ENCODE data around the gene GGA2. TPM values are rescaled to one million over a fixed set of nuclear protein-coding genes. Genes with fewer than 3 reads are reported as not detected.

The GGA2 gene
- total and polyA plus RNA-seq, 2 donors (not counting 1 experiment from before 2014, with no cell fraction given): 19.5 to 29.6 TPM

DNA sequence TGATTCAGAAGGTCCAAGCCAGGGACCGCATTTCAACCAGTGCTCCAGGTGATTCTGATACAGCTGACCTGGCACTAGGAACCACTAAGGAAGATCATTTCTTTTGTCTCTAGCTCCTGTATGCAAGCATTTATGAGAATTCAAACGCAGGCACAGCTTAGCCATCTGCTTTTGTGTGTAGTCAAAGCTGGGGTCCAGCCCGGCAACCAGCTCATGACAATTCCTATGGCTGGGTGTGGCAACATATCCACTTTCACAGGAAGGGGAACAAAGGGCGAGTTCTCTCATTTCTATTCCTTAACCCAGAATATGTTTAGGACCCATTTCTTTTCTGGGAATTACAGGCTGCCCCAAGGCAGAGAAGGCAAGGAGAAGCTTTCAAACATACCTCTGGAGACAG, 30.0 kb downstream of the GGA2 start:
- Histone ChIP-seq H4K20me1 (ENCODE audit: control insufficient read depth, extremely low read depth, insufficient read depth, low read length) (no peaks in the 10 kb centered on the region), H2AFZ (ENCODE audit: low read length) (no peak overlapping the region), H3K4me3 (replicated peaks in 1 of 4; ENCODE audit: control extremely low read depth in 1 of 4, insufficient read depth in 1 of 4, low read depth in 3 of 4, low read length in 4 of 4) (no peak overlapping the region), H3K9ac (ENCODE audit: insufficient read depth, low read length) (no peak overlapping the region), H3K4me2 (ENCODE audit: extremely low read depth, insufficient read depth, low read length) (no peak overlapping the region), H3K4me1 (ENCODE audit: control insufficient read depth, extremely low read depth, insufficient read depth, low read length) (no peaks in the 10 kb centered on the region), H3K79me2 (ENCODE audit: control insufficient read depth, insufficient read depth, low read length) (no peaks in the 10 kb centered on the region), H3K36me3 (ENCODE audit: control insufficient read depth, insufficient read depth, low read length) (peaks cover 24% of the 10 kb centered on the region), H3K27ac (ENCODE audit: insufficient read depth, low read length) (no peak overlapping the region), H3K9me3 (ENCODE audit: control insufficient read depth, insufficient read depth, low read depth, low read length) (no peaks in the 10 kb centered on the region), H3K27me3 (ENCODE audit: control insufficient read depth, insufficient read depth, low read length) (no peaks in the 10 kb centered on the region)
- DNase-seq (ENCODE audit: low read depth in 2 of 2): no peak
- no peak for TF ChIP-seq EZH2 (IDR thresholded peaks at IDR 0.05; ENCODE audit: low read length, missing control alignments)
- no peak for TF ChIP-seq CTCF (conservative IDR thresholded peaks at IDR 0.05 in 1 of 2, IDR thresholded peaks at IDR 0.05 in 1 of 2; ENCODE audit: low read depth in 1 of 2, low read length in 2 of 2)

GRCh38 chr16:23479138-23479537, 31.2 kb downstream of the GGA2 start:
- peaks cover 22% of the 10 kb centered on the region for H3K36me3 ChIP-seq (ENCODE audit: control insufficient read depth, insufficient read depth, low read length)

GRCh38 chr16:23478566-23478965, 31.7 kb downstream of the GGA2 start:
- Histone ChIP-seq H3K36me3 (ENCODE audit: control insufficient read depth, insufficient read depth, low read length) (peaks cover 22% of the 10 kb centered on the region), H3K9ac (ENCODE audit: insufficient read depth, low read length) (no peak overlapping the region), H3K4me1 (ENCODE audit: control insufficient read depth, extremely low read depth, insufficient read depth, low read length) (no peaks in the 10 kb centered on the region), H3K4me3 (replicated peaks in 1 of 4; ENCODE audit: control extremely low read depth in 1 of 4, insufficient read depth in 1 of 4, low read depth in 3 of 4, low read length in 4 of 4) (no peak overlapping the region), H3K27me3 (ENCODE audit: control insufficient read depth, insufficient read depth, low read length) (no peaks in the 10 kb centered on the region), H3K4me2 (ENCODE audit: extremely low read depth, insufficient read depth, low read length) (no peak overlapping the region), H3K79me2 (ENCODE audit: control insufficient read depth, insufficient read depth, low read length) (no peaks in the 10 kb centered on the region), H4K20me1 (ENCODE audit: control insufficient read depth, extremely low read depth, insufficient read depth, low read length) (no peaks in the 10 kb centered on the region), H3K9me3 (ENCODE audit: control insufficient read depth, insufficient read depth, low read depth, low read length) (no peaks in the 10 kb centered on the region), H2AFZ (ENCODE audit: low read length) (no peak overlapping the region), H3K27ac (ENCODE audit: insufficient read depth, low read length) (no peak overlapping the region)
- no peak for DNase-seq (ENCODE audit: low read depth in 2 of 2)
- no peak for TF ChIP-seq EZH2 (IDR thresholded peaks at IDR 0.05; ENCODE audit: low read length, missing control alignments)

More at GRCh38 chr16:23479138-23479537, 31.2 kb downstream of the GGA2 start:
- no peaks in the 10 kb centered on the region for H3K79me2 ChIP-seq (ENCODE audit: control insufficient read depth, insufficient read depth, low read length)
- no peak overlapping the region for H3K4me3 ChIP-seq (replicated peaks in 1 of 4; ENCODE audit: control extremely low read depth in 1 of 4, insufficient read depth in 1 of 4, low read depth in 3 of 4, low read length in 4 of 4)
- TF ChIP-seq CTCF (conservative IDR thresholded peaks at IDR 0.05 in 1 of 2, IDR thresholded peaks at IDR 0.05 in 1 of 2; ENCODE audit: low read depth in 1 of 2, low read length in 2 of 2) (no peak), EZH2 (IDR thresholded peaks at IDR 0.05; ENCODE audit: low read length, missing control alignments) (no peak)
- H3K9me3 ChIP-seq (ENCODE audit: control insufficient read depth, insufficient read depth, low read depth, low read length): no peaks in the 10 kb centered on the region
- no peaks in the 10 kb centered on the region for H4K20me1 ChIP-seq (ENCODE audit: control insufficient read depth, extremely low read depth, insufficient read depth, low read length)
- no peak overlapping the region for H2AFZ ChIP-seq (ENCODE audit: low read length)
- no peaks in the 10 kb centered on the region for H3K4me1 ChIP-seq (ENCODE audit: control insufficient read depth, extremely low read depth, insufficient read depth, low read length)
- no peak overlapping the region for H3K9ac ChIP-seq (ENCODE audit: insufficient read depth, low read length)
- no peak for DNase-seq (ENCODE audit: low read depth in 2 of 2)
- H3K4me2 ChIP-seq (ENCODE audit: extremely low read depth, insufficient read depth, low read length): no peak overlapping the region
- no peak overlapping the region for H3K27ac ChIP-seq (ENCODE audit: insufficient read depth, low read length)
- H3K27me3 ChIP-seq (ENCODE audit: control insufficient read depth, insufficient read depth, low read length): no peaks in the 10 kb centered on the region
